Cardiac fibroblast (primary cell): ENCODE results near the gene CCR1.

Experiments
- DNase-seq, 2 donors: peaks; one replicate each; pipeline versions ENCODE4 v3.0.0 to v3.0.0-alpha.2; 2010; ENCODE audit warnings: low read depth in 2 of 2
- H3K4me3 ChIP-seq, 2 donors: replicated peaks in 1 of 2; 1 replicate in 1 of 2; 2 replicates in 1 of 2; pipeline ENCODE4 v1.5.1; 2011; ENCODE audit warnings: low read depth in 2 of 2, low read length in 2 of 2, mild to moderate bottlenecking in 2 of 2, moderate library complexity in 1 of 2
- CTCF ChIP-seq: IDR thresholded peaks from one replicate; pipeline ENCODE4 v1.5.1; 2011; ENCODE audit warnings: low read depth, mild to moderate bottlenecking, low read length, inconsistent platforms

Gene CCR1

GRCh38 chr3:46205286-46205960, 2.7 kb downstream of the CCR1 start:
- no peak for TF ChIP-seq CTCF
- DNase-seq, result no peak
- no peak overlapping the region for H3K4me3 ChIP-seq

GRCh38 chr3:46203681-46204080, 4.4 kb downstream of the CCR1 start:
- H3K4me3 ChIP-seq, result no peak overlapping the region
- no peak for DNase-seq
- no peak for TF ChIP-seq CTCF

GRCh38 chr3:46202535-46202934, 5.6 kb downstream of the CCR1 start:
- DNase-seq, result no peak
- H3K4me3 ChIP-seq, result no peak overlapping the region
- TF ChIP-seq CTCF, result no peak

- DNase-seq, result no peak
- no peak overlapping the region for H3K4me3 ChIP-seq
- TF ChIP-seq CTCF, result no peak
Observed at GRCh38 chr3:46200790-46201189, 7.3 kb downstream of the CCR1 start.

GRCh38 chr3:46200211-46200610, 7.9 kb downstream of the CCR1 start:
- no peak for TF ChIP-seq CTCF
- DNase-seq, result no peak
- H3K4me3 ChIP-seq, result no peak overlapping the region

- no peak for TF ChIP-seq CTCF
- H3K4me3 ChIP-seq, result no peak overlapping the region
- DNase-seq, result no peak
Observed at GRCh38 chr3:46196261-46196957, 11.7 kb downstream of the CCR1 start.
